Peyer's patch (tissue), 4 donors: Measurements from ENCODE around the gene MAGI2. TPM values are rescaled to one million over a fixed set of nuclear protein-coding genes. Genes with fewer than 3 reads are reported as not detected.

Source experiments
- DNase-seq, 3 donors: peaks; one replicate each; pipeline ENCODE4 v3.0.0-alpha.2; 2017 to 2019
- H3K27ac ChIP-seq, 4 donors: fragments of 200-600 bp; sonication (generic); one replicate each; pipeline ENCODE4 v1.5.1; 2016 to 2019
- H3K27me3 ChIP-seq, 2 donors: fragments of 200-600 bp; sonication (generic); one replicate each; pipeline ENCODE4 v1.5.1; 2019
- H3K36me3 ChIP-seq, 3 donors: fragments of 200-600 bp; sonication (generic); one replicate each; pipeline ENCODE4 v1.5.1; 2016 to 2019
- H3K4me1 ChIP-seq, 4 donors: fragments of 200-600 bp; sonication (generic); one replicate each; pipeline ENCODE4 v1.5.1; 2016 to 2019
- H3K4me3 ChIP-seq, 4 donors: fragments of 200-600 bp; sonication (generic); 1 replicate in 3 of 4; 2 replicates in 1 of 4; pipeline ENCODE4 v1.5.1; 2016 to 2019; ENCODE audit warnings: mild to moderate bottlenecking in 1 of 4
- H3K9me3 ChIP-seq, 4 donors: fragments of 200-600 bp; sonication (generic); one replicate each; pipeline ENCODE4 v1.5.1; 2016 to 2019; ENCODE audit warnings: mild to moderate bottlenecking in 1 of 4
- POLR2A ChIP-seq, 2 donors: fragments of 450-650 bp; IDR thresholded peaks; one replicate each; pipeline ENCODE4 v1.5.1; 2017; ENCODE audit warnings: antibody characterized with exemption in 2 of 2, mild to moderate bottlenecking in 2 of 2, moderate library complexity in 2 of 2
- total RNA-seq, 4 donors: library from RNA; depleted of rRNA; stranded (reverse); fragments of >200 nt; gene quantifications; one replicate each; pipeline ENCODE4 v1.1.0, GENCODE V29; 2016
- TF ChIP-seq, protein P1 (sequence below), 6 experiments: fragments of 450-650 bp in 4 of 6; fragments of 200-600 bp in 2 of 6; sonication (generic) in 1 of 6; IDR thresholded peaks; one replicate each; pipeline ENCODE4 v1.5.1; 2017 to 2019; ENCODE audit warnings: antibody characterized with exemption in 6 of 6, mild to moderate bottlenecking in 3 of 6, moderate library complexity in 1 of 6

The MAGI2 gene
- total RNA-seq, 4 donors from 2014 or later, result 1.6 to 12.4 (median 2.8) TPM

DNA sequence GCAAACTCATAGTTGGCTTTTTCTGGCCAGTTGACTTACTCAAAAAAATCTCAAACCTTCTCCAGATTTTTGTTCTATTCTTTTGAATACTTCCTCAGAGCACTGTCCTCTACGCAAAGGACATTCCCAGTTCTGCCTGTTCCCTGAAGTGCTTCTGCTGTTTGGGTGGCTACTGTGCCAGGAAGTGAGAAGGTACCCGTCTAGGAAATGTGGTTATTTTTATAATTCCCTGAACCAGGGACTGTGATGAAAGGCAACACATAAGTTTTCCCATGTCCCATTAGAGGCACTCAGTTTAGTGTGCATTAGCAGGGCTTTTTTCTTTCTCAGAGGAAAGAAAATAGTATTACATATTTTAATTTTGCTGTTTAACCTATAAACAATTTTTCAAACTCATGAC lies 1284.6 kb downstream of the MAGI2 start:
- DNase-seq, result no peak
- Histone ChIP-seq H3K27ac (no peak overlapping the region), H3K9me3 (no peaks in the 10 kb centered on the region), H3K4me3 (no peak overlapping the region), H3K36me3 (no peaks in the 10 kb centered on the region), H3K4me1 (no peaks in the 10 kb centered on the region), H3K27me3 (no peaks in the 10 kb centered on the region)
- TF ChIP-seq, protein P1, sequence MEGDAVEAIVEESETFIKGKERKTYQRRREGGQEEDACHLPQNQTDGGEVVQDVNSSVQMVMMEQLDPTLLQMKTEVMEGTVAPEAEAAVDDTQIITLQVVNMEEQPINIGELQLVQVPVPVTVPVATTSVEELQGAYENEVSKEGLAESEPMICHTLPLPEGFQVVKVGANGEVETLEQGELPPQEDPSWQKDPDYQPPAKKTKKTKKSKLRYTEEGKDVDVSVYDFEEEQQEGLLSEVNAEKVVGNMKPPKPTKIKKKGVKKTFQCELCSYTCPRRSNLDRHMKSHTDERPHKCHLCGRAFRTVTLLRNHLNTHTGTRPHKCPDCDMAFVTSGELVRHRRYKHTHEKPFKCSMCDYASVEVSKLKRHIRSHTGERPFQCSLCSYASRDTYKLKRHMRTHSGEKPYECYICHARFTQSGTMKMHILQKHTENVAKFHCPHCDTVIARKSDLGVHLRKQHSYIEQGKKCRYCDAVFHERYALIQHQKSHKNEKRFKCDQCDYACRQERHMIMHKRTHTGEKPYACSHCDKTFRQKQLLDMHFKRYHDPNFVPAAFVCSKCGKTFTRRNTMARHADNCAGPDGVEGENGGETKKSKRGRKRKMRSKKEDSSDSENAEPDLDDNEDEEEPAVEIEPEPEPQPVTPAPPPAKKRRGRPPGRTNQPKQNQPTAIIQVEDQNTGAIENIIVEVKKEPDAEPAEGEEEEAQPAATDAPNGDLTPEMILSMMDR (IDR thresholded peaks at IDR 0.05), result no peak
- TF ChIP-seq POLR2A (IDR thresholded peaks at IDR 0.05), result no peak

DNA sequence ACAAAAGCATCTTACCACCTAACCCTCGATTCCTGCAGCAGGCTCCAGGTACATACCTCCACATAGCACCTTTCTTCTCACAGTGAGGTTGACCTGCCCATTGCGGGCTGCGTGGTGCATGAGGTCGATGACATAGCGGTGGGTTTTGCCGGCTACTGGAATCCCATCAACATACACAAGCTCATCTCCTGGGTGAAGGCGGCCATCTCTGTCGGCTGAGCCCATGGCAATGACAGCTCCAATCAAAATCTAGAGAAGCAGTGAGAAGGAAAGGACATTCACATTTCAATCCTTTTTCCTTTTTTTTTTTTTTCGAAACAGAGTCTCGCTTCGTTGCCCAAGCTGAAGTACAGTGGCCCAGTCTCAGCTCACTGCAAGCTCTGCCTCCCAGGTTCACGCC lies 1285.6 kb downstream of the MAGI2 start:
- no peaks in the 10 kb centered on the region for H3K9me3 ChIP-seq
- no peaks in the 10 kb centered on the region for H3K36me3 ChIP-seq
- H3K4me3 ChIP-seq, result no peak overlapping the region
- DNase-seq, result no peak
- no peak overlapping the region for H3K27ac ChIP-seq
- H3K4me1 ChIP-seq, result no peaks in the 10 kb centered on the region
- no peaks in the 10 kb centered on the region for H3K27me3 ChIP-seq
- TF ChIP-seq POLR2A (IDR thresholded peaks at IDR 0.05), result no peak
- TF ChIP-seq, protein P1 (IDR thresholded peaks at IDR 0.05), result no peak

DNA sequence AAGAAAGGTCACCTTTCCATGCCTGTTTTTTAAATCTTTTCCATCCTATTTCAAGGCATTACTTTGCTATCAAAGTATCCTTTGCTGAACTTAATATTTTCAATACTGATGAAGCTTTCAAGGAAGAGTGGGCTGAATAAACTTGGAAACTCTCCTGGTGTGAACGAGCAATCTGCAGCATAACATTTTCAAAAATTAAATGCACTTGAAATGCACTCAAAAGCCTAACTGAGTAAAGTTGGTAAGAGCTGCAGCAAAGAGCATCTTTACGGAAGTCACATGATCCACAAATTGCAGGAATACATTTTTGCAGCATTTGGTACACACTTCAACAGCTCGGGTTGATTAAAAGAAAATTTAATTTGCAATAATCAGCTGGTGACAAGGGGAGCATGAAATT lies 1287.6 kb downstream of the MAGI2 start:
- Histone ChIP-seq H3K4me3 (no peak overlapping the region), H3K4me1 (no peaks in the 10 kb centered on the region), H3K27me3 (no peaks in the 10 kb centered on the region), H3K27ac (no peak overlapping the region), H3K36me3 (no peaks in the 10 kb centered on the region), H3K9me3 (no peaks in the 10 kb centered on the region)
- no peak for TF ChIP-seq POLR2A (IDR thresholded peaks at IDR 0.05)
- TF ChIP-seq, protein P1 (IDR thresholded peaks at IDR 0.05), result no peak
- DNase-seq, result no peak

DNA sequence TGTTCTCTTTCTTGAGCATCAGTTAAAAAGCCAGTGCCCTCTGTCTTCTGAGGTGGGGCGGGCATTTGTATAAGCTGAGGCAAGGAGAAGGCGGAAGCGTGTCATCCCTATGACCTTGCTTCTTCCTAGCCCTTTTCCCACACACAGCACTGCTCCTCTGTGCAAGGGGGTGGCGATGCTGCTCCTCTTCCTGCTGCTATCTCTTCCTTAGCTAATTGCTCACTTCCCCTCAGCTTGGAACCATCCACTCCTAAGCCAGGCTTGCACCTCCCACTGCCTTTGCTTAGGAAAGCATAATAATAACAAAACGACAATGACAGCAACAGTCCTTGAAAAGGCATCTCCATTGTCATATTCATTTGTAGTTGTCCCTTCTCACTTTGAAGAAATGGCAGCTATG lies 1288.0 kb downstream of the MAGI2 start:
- H3K36me3 ChIP-seq, result no peaks in the 10 kb centered on the region
- no peaks in the 10 kb centered on the region for H3K9me3 ChIP-seq
- no peak for DNase-seq
- H3K4me1 ChIP-seq, result no peaks in the 10 kb centered on the region
- no peak overlapping the region for H3K27ac ChIP-seq
- no peak overlapping the region for H3K4me3 ChIP-seq
- TF ChIP-seq, protein P1 (IDR thresholded peaks at IDR 0.05), result no peak
- no peak for TF ChIP-seq POLR2A (IDR thresholded peaks at IDR 0.05)
- H3K27me3 ChIP-seq, result no peaks in the 10 kb centered on the region

DNA sequence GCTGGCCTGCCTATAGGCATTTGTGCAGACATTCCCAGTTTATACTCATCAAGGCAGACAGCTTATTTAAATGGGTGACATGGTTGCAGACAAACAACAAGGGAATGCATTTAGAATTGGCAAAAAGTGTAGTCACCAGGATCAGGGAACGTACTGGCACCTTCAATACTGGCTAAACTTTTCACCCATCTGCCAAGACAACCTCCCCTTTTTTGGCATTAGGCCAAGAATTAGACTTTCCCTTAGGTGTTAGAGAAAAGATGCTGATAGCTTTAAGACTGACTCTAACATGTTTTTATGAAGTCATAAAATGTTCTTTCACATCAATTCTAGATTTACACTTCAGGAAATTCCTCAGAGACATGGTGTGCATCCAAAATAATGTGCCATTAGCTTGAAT lies 1289.0 kb downstream of the MAGI2 start:
- Histone ChIP-seq H3K4me1 (no peaks in the 10 kb centered on the region), H3K9me3 (no peaks in the 10 kb centered on the region), H3K4me3 (no peak overlapping the region), H3K36me3 (no peaks in the 10 kb centered on the region), H3K27me3 (no peaks in the 10 kb centered on the region), H3K27ac (no peak overlapping the region)
- DNase-seq, result no peak
- TF ChIP-seq, protein P1 (IDR thresholded peaks at IDR 0.05), result no peak
- no peak for TF ChIP-seq POLR2A (IDR thresholded peaks at IDR 0.05)

DNA sequence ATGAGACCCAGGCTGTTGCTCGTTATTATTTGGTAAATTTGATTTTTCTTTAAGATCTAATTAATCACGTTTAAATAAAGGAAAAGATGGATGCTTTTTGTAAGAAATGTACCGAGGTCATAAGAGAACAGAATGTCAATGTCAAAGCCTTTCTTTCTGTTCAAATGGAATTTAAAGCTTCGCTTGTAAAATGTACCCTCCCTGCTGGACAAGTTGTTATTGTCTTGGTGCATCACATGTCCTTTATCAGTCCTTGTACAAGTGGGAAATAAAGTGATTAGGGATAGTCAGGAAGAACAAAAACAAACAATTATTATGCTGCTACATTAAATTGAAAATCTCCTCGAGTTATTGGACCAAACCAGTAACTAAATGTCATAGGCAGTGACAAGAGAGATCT lies 1291.7 kb downstream of the MAGI2 start:
- H3K4me1 ChIP-seq, result no peaks in the 10 kb centered on the region
- H3K36me3 ChIP-seq, result no peaks in the 10 kb centered on the region
- H3K27me3 ChIP-seq, result no peaks in the 10 kb centered on the region
- no peak for DNase-seq
- no peak overlapping the region for H3K4me3 ChIP-seq
- TF ChIP-seq, protein P1 (IDR thresholded peaks at IDR 0.05), result no peak
- TF ChIP-seq POLR2A (IDR thresholded peaks at IDR 0.05), result no peak
- H3K9me3 ChIP-seq, result no peaks in the 10 kb centered on the region
- no peak overlapping the region for H3K27ac ChIP-seq
